ENCODE measurements around the gene HINT2.
A peak's percentile ranks its signal among the peaks of the same experiment; 100 is the strongest.

HINT2 gene

DNA sequence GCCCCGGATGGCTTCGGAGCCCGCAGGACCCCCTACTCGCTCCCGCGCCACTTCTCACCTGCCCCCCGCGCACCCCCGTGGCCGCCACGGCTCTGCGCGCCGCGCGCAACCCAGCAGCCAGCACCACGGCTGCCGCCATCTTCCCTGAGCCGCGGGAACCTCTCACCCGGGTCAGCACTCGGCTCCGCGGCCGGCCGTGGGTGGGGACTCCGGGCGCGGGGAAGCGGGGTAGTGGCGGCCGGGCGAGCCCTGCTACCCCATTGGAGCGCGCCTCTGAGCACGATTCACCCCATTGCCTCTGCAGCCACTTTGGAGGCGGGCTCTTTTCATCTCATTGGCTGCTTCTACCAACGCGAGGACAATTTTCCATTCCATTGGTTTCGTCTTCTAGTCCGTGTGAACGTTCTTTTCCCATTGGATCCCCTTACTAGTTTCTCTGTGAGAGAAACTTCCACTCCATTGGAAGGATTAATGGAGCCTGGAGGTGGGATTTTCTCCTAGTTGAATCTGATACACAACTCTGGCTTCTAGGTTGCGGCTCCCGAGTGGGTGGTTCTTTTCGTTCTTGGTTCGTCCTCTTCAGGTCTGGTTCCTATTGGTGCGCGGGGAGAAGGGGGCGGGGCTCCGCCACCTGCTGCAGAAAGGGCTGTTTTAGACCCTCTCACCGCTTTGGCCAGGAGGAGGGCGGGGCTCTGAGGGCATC, at the start of gene HINT2:
Gene HINT2, minus strand, starts transcription at position 202 of the 703 bp plus-strand sequence. Its CDS starts 63 bp downstream, at position 139.
- DNase-seq, result peak; percentile 96
- H2AFZ ChIP-seq (ENCODE audit: low read depth, low read length), result peak within 1 kb of the TSS; percentile 76
- TF ChIP-seq EZH2 (IDR thresholded peaks at IDR 0.05; ENCODE audit: borderline replicate concordance, low read depth, low read length, severe bottlenecking), result no peak
- TF ChIP-seq, protein P1, sequence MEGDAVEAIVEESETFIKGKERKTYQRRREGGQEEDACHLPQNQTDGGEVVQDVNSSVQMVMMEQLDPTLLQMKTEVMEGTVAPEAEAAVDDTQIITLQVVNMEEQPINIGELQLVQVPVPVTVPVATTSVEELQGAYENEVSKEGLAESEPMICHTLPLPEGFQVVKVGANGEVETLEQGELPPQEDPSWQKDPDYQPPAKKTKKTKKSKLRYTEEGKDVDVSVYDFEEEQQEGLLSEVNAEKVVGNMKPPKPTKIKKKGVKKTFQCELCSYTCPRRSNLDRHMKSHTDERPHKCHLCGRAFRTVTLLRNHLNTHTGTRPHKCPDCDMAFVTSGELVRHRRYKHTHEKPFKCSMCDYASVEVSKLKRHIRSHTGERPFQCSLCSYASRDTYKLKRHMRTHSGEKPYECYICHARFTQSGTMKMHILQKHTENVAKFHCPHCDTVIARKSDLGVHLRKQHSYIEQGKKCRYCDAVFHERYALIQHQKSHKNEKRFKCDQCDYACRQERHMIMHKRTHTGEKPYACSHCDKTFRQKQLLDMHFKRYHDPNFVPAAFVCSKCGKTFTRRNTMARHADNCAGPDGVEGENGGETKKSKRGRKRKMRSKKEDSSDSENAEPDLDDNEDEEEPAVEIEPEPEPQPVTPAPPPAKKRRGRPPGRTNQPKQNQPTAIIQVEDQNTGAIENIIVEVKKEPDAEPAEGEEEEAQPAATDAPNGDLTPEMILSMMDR (IDR thresholded peaks at IDR 0.05; ENCODE audit: borderline replicate concordance, extremely low read depth, low read length, poor library complexity, severe bottlenecking), result no peak
- peak; percentile 82 for ATAC-seq (ENCODE audit: insufficient read depth, low read depth)
- peaks cover 44% of the 10 kb centered on the region for H3K4me1 ChIP-seq (ENCODE audit: insufficient read depth, low read length)
- H3K4me2 ChIP-seq (ENCODE audit: insufficient read depth, low read length), result peak within 1 kb of the TSS; percentile 92
- H3K9me3 ChIP-seq (ENCODE audit: insufficient read depth, low read length, severe bottlenecking), result no peaks in the 10 kb centered on the region
- H3K27me3 ChIP-seq (ENCODE audit: insufficient read depth, low read length, poor library complexity), result no peaks in the 10 kb centered on the region
- H3K27ac ChIP-seq (ENCODE audit: low read length), result peak within 1 kb of the TSS; percentile 88
- H3K9ac ChIP-seq (ENCODE audit: low read depth, low read length), result peak within 1 kb of the TSS; percentile 92
- H4K20me1 ChIP-seq (ENCODE audit: insufficient read depth, low read length), result no peaks in the 10 kb centered on the region
- peaks cover 12% of the 10 kb centered on the region for H3K79me2 ChIP-seq (ENCODE audit: insufficient read depth, low read length)
- H3K4me3 ChIP-seq (ENCODE audit: low read depth in 1 of 2, low read length in 2 of 2), result peak within 1 kb of the TSS; percentile 63 to 84
- H3K36me3 ChIP-seq (ENCODE audit: insufficient read depth, low read length), result no peaks in the 10 kb centered on the region

DNA sequence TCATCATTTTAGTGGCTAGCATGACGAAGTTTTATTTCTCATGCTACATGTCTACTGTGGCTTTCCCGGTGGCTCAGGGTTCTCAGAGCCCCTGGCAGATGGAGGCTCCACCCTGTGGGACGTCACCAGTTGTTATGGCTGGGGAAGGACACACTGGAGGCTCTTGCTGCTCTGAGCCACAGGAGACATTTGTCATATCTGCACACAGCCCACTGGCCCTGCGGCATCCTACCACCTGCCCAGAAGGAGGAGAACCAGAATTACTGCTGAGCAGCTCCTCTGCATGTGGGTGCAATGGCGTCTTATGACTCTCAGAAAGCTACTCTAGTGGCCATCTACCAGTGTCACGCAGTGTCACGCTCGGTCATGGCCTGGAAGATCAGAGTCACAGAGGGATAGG, 48.7 kb upstream of the HINT2 start:
- no peaks in the 10 kb centered on the region for H4K20me1 ChIP-seq (ENCODE audit: insufficient read depth, low read length)
- TF ChIP-seq EZH2 (IDR thresholded peaks at IDR 0.05; ENCODE audit: borderline replicate concordance, low read depth, low read length, severe bottlenecking), result no peak
- TF ChIP-seq, protein P1 (IDR thresholded peaks at IDR 0.05; ENCODE audit: borderline replicate concordance, extremely low read depth, low read length, poor library complexity, severe bottlenecking), result no peak
- H2AFZ ChIP-seq (ENCODE audit: low read depth, low read length), result no peak overlapping the region
- DNase-seq (no peak), ATAC-seq (ENCODE audit: insufficient read depth, low read depth) (no peak)
- no peaks in the 10 kb centered on the region for H3K27me3 ChIP-seq (ENCODE audit: insufficient read depth, low read length, poor library complexity)
- H3K4me3 ChIP-seq (ENCODE audit: low read depth in 1 of 2, low read length in 2 of 2), result no peak overlapping the region
- no peak overlapping the region for H3K27ac ChIP-seq (ENCODE audit: low read length)
- no peak overlapping the region for H3K4me2 ChIP-seq (ENCODE audit: insufficient read depth, low read length)
- no peak overlapping the region for H3K9ac ChIP-seq (ENCODE audit: low read depth, low read length)
- no peaks in the 10 kb centered on the region for H3K36me3 ChIP-seq (ENCODE audit: insufficient read depth, low read length)
- H3K9me3 ChIP-seq (ENCODE audit: insufficient read depth, low read length, severe bottlenecking), result no peaks in the 10 kb centered on the region
- no peaks in the 10 kb centered on the region for H3K4me1 ChIP-seq (ENCODE audit: insufficient read depth, low read length)
- H3K79me2 ChIP-seq (ENCODE audit: insufficient read depth, low read length), result no peaks in the 10 kb centered on the region

DNA sequence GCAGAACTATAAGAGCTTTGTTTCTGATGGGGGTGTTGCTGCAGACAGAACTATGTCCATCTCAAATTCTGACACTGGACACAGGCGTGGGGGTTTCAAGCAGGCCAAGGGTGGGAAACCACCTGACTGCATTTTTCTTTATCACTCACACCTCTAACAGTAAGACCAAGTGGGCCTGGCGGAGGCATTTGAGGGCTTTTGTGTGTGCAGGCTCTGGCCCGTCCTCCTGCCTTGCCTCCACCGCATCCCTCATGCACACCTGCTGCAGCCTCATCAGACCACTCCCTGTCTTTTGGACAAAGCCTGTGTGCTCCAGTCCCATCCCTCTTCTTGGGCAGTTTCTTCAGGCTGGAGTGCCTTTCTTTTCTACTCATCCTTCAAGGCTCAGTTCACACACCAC, 47.5 kb upstream of the HINT2 start:
- no peak for ATAC-seq (ENCODE audit: insufficient read depth, low read depth)
- H3K27me3 ChIP-seq (ENCODE audit: insufficient read depth, low read length, poor library complexity), result no peaks in the 10 kb centered on the region
- TF ChIP-seq, protein P1 (IDR thresholded peaks at IDR 0.05; ENCODE audit: borderline replicate concordance, extremely low read depth, low read length, poor library complexity, severe bottlenecking), result no peak
- TF ChIP-seq EZH2 (IDR thresholded peaks at IDR 0.05; ENCODE audit: borderline replicate concordance, low read depth, low read length, severe bottlenecking), result no peak
- no peaks in the 10 kb centered on the region for H3K4me1 ChIP-seq (ENCODE audit: insufficient read depth, low read length)
- H3K27ac ChIP-seq (ENCODE audit: low read length), result no peak overlapping the region
- DNase-seq, result no peak
- H3K9me3 ChIP-seq (ENCODE audit: insufficient read depth, low read length, severe bottlenecking), result no peaks in the 10 kb centered on the region
- no peak overlapping the region for H2AFZ ChIP-seq (ENCODE audit: low read depth, low read length)
- no peaks in the 10 kb centered on the region for H3K79me2 ChIP-seq (ENCODE audit: insufficient read depth, low read length)
- H4K20me1 ChIP-seq (ENCODE audit: insufficient read depth, low read length), result no peaks in the 10 kb centered on the region
- H3K36me3 ChIP-seq (ENCODE audit: insufficient read depth, low read length), result no peaks in the 10 kb centered on the region
- no peak overlapping the region for H3K4me2 ChIP-seq (ENCODE audit: insufficient read depth, low read length)
- no peak overlapping the region for H3K9ac ChIP-seq (ENCODE audit: low read depth, low read length)
- H3K4me3 ChIP-seq (ENCODE audit: low read depth in 1 of 2, low read length in 2 of 2), result no peak overlapping the region

Measured in DND-41 (cell line).